K562 (cell line): ENCODE results near the gene DUS4L. TPM values are rescaled to one million over a fixed set of nuclear protein-coding genes. Genes with fewer than 3 reads are reported as not detected.
A peak's percentile ranks its signal among the peaks of the same experiment; 100 is the strongest.

Experiments
- CBX1 ChIP-seq: sonication (generic); IDR thresholded peaks from 2 replicates; pipeline ENCODE4 v1.6.1; 2016; ENCODE audit warnings: antibody characterized with exemption, low read depth, mild to moderate bottlenecking
- CBX3 ChIP-seq, 2 experiments: IDR thresholded peaks; 1 replicate in 1 of 2; 2 replicates in 1 of 2; pipeline ENCODE4 v1.6.1; 2012; ENCODE audit warnings: inconsistent platforms in 2 of 2, low read length in 2 of 2, borderline replicate concordance in 1 of 2, control low read depth in 1 of 2
- CC2D1A ChIP-seq: fragments of 450-650 bp; IDR thresholded peaks from 2 replicates; pipeline ENCODE4 v1.6.1; 2017; ENCODE audit warnings: mild to moderate bottlenecking
- ELF1 ChIP-seq: fragments of 200-800 bp; sonication (Bioruptor generic); IDR thresholded peaks from 2 replicates; pipeline ENCODE4 v1.6.1; 2016; ENCODE audit warnings: missing genetic modification characterization, missing compliant biosample characterization
- ETV1 ChIP-seq: fragments of 450-650 bp; conservative IDR thresholded peaks from 2 replicates; pipeline ENCODE4 v1.6.1; 2016; ENCODE audit warnings: missing genetic modification characterization, control low read depth, low read depth, missing compliant biosample characterization
- KDM2B ChIP-seq: fragments of 250-450 bp; sonication (Bioruptor Pico); IDR thresholded peaks from 2 replicates; pipeline ENCODE4 v1.8.0; 2021; ENCODE audit warnings: mild to moderate bottlenecking, moderate library complexity
- SAP30 ChIP-seq: fragments of 200-600 bp; sonication (generic); IDR thresholded peaks from 2 replicates; pipeline ENCODE4 v1.6.1; 2012; ENCODE audit warnings: borderline replicate concordance, low read depth, mild to moderate bottlenecking, moderate library complexity, low read length, control low read depth, inconsistent platforms; ENCODE audit not compliant: insufficient read depth, poor library complexity, severe bottlenecking
- SMC3 ChIP-seq: conservative IDR thresholded peaks from 2 replicates; pipeline ENCODE4 v1.6.1; 2011; ENCODE audit warnings: low read depth, low read length, improper control_type of control experiment; ENCODE audit not compliant: insufficient read depth
- ZNF124 ChIP-seq: sonication (generic); formaldehyde crosslinking; IDR thresholded peaks from 2 replicates; pipeline ENCODE4 v1.8.1; 2022; ENCODE audit warnings: missing genetic modification reagents
- ZNF212 ChIP-seq: fragments of 450-650 bp; formaldehyde crosslinking; IDR thresholded peaks from 2 replicates; pipeline ENCODE4 v1.4.0; 2020; ENCODE audit warnings: mild to moderate bottlenecking
- ZNF253 ChIP-seq: fragments of 250-450 bp; sonication (Bioruptor Pico); conservative IDR thresholded peaks from 2 replicates; pipeline ENCODE4 v1.6.1; 2021; ENCODE audit warnings: mild to moderate bottlenecking
- ZNF707 ChIP-seq: fragments of 250-450 bp; sonication (Bioruptor Pico); conservative IDR thresholded peaks from 2 replicates; pipeline ENCODE4 v1.8.0; 2022; ENCODE audit warnings: inconsistent platforms, mild to moderate bottlenecking, moderate library complexity
- polyA plus RNA-seq, 8 experiments: library from polyadenylated mRNA; depleted of rRNA in 4 of 8; stranded (reverse) in 5 of 8; unstranded in 3 of 8; fragments of >200 nt; fragmentation: Nextera tagmentation in 2 of 8; fragmentation: Illumina TruSeq in 1 of 8; extraction: Ambion mirVana in 2 of 8; extraction: Trizol in 1 of 8; gene quantifications; 2 replicates each; pipeline versions ENCODE4 v1.2.1 to v1.2.3, GENCODE V29; 2011 to 2014; ENCODE audit warnings: inconsistent platforms in 1 of 8, missing spikeins in 1 of 8
- total RNA-seq, 7 experiments: library from RNA; depleted of rRNA in 6 of 7; stranded (reverse); fragments of >200 nt in 6 of 7; fragmentation: Illumina TruSeq in 2 of 7; extraction: Trizol in 2 of 7; gene quantifications; 2 replicates each; pipeline versions ENCODE4 v1.2.1 to v1.2.3, GENCODE V29; 2011 to 2021; ENCODE audit warnings: low replicate concordance in 1 of 7
- TF ChIP-seq, protein P1 (sequence below): sonication (generic); formaldehyde crosslinking; IDR thresholded peaks from 2 replicates; pipeline ENCODE4 v1.8.0; 2022; ENCODE audit warnings: missing genetic modification reagents, mild to moderate bottlenecking, moderate library complexity, borderline replicate concordance
- TF ChIP-seq, protein P2 (sequence below): sonication (generic); IDR thresholded peaks from 2 replicates; pipeline ENCODE4 v1.6.1; 2016
- TF ChIP-seq, protein P3 (sequence below): fragments of 450-650 bp; formaldehyde crosslinking; IDR thresholded peaks from 2 replicates; pipeline ENCODE4 v1.4.0; 2020; ENCODE audit warnings: mild to moderate bottlenecking, moderate library complexity
- TF ChIP-seq, protein P4 (sequence below), 2 experiments: fragments of 200-800 bp in 1 of 2; sonication (Bioruptor generic) in 1 of 2; sonication (generic) in 1 of 2; formaldehyde crosslinking in 1 of 2; IDR thresholded peaks in 1 of 2; conservative IDR thresholded peaks in 1 of 2; 2 replicates each; pipeline versions ENCODE4 v1.5.0 to v1.6.1; 2016 to 2020; ENCODE audit warnings: missing compliant biosample characterization in 1 of 2, missing genetic modification characterization in 1 of 2, missing genetic modification reagents in 1 of 2

Gene DUS4L
- total and polyA plus RNA-seq, 9 of the 15 experiments (the other 6 are each of a cell fraction or from before 2014, with no cell fraction given): 12.2 to 33.6 (median 28.6) TPM

DNA sequence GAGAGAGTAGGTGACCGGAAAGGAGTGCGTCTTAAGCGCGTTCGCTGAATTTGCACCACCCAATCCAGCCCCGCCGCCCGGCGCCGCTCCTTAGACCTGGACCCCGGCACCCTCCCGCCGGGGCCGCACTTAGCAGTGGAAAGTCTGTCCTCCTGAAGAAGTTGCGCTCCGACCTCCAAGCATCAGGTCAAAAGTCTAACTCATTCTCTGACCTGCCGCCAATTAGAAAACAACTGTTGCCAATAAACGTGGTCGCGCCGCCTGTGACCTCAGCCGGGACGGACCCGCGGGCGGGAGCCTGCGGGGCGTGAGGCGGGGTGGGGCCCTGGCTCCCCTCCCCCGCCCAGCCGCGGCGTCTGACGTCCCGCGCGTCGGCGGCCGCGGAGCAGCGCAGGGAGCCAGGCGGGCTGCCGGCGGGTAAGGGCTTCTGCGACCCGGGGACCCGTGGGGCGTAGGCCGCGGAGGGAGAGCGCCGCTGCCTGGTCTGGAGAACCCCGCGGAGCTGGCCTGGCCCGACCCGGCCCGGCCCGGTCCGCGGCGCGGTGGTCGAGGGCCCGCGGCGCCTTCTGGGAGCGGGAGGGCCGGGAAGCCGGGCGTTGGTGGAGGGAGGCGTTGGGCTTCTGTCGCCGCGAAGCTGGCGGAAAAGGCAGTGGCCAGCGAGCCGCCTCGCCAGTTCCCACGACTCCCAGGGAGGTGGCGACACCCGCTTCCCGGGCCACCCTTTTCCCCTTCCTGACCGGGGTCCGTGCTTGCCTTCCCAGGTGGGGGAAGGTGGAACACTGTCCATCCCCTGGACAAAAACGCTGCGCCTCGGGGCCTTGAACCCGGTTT lies 16.3 kb downstream of the DUS4L start, which contains the start of gene BCAP29 (continued):
- TF ChIP-seq ELF1 (tag) (peak; percentile 65), SMC3 (no peak), SAP30 (peak; percentile 67), KDM2B (CRISPR knock-in tag) (no peak; the same call in 1 of the 2 replicates), ETV1 (tag) (peak; percentile 51; the same call in 1 of the 2 replicates), ZNF707 (CRISPR knock-in tag) (no peak), CBX1 (peak; percentile 91; the same call in 1 of the 2 replicates), ZNF124 (CRISPR knock-in tag) (no peak), ZNF212 (peak; percentile 84; the same call in 1 of the 2 replicates), CC2D1A (peak; percentile 41; the same call in 1 of the 2 replicates), CBX3 (IDR thresholded peaks at IDR 0.05; ENCODE audit: borderline replicate concordance in 1 of 2, low read length in 2 of 2) (peak in 1 of 2 experiments; percentile 33; a peak in 1 of 3 replicates), ZNF253 (CRISPR knock-in tag) (no peak)
- TF ChIP-seq, protein P1, sequence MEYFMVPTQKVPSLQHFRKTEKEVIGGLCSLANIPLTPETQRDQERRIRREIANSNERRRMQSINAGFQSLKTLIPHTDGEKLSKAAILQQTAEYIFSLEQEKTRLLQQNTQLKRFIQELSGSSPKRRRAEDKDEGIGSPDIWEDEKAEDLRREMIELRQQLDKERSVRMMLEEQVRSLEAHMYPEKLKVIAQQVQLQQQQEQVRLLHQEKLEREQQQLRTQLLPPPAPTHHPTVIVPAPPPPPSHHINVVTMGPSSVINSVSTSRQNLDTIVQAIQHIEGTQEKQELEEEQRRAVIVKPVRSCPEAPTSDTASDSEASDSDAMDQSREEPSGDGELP (CRISPR knock-in tag): peak; percentile 81
- TF ChIP-seq, protein P2, sequence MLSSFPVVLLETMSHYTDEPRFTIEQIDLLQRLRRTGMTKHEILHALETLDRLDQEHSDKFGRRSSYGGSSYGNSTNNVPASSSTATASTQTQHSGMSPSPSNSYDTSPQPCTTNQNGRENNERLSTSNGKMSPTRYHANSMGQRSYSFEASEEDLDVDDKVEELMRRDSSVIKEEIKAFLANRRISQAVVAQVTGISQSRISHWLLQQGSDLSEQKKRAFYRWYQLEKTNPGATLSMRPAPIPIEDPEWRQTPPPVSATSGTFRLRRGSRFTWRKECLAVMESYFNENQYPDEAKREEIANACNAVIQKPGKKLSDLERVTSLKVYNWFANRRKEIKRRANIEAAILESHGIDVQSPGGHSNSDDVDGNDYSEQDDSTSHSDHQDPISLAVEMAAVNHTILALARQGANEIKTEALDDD: no peak
- TF ChIP-seq, protein P3, sequence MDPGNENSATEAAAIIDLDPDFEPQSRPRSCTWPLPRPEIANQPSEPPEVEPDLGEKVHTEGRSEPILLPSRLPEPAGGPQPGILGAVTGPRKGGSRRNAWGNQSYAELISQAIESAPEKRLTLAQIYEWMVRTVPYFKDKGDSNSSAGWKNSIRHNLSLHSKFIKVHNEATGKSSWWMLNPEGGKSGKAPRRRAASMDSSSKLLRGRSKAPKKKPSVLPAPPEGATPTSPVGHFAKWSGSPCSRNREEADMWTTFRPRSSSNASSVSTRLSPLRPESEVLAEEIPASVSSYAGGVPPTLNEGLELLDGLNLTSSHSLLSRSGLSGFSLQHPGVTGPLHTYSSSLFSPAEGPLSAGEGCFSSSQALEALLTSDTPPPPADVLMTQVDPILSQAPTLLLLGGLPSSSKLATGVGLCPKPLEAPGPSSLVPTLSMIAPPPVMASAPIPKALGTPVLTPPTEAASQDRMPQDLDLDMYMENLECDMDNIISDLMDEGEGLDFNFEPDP (CRISPR knock-in tag): 0 out of 2 replicates have a peak, but pooled peaks have one; percentile 54
- TF ChIP-seq, protein P4, sequence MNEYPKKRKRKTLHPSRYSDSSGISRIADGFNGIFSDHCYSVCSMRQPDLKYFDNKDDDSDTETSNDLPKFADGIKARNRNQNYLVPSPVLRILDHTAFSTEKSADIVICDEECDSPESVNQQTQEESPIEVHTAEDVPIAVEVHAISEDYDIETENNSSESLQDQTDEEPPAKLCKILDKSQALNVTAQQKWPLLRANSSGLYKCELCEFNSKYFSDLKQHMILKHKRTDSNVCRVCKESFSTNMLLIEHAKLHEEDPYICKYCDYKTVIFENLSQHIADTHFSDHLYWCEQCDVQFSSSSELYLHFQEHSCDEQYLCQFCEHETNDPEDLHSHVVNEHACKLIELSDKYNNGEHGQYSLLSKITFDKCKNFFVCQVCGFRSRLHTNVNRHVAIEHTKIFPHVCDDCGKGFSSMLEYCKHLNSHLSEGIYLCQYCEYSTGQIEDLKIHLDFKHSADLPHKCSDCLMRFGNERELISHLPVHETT (CRISPR knock-in tag; conservative IDR thresholded peaks at IDR 0.05 in 1 of 2, IDR thresholded peaks at IDR 0.05 in 1 of 2): peak in 1 of 2 experiments; percentile 84; a peak in 2 of 4 replicates
